ENCODE measurements around the gene KRABD2.

GRCh38 chr17:8369944-8370343 is 6.6 kb downstream of the KRABD2 start:
- TF ChIP-seq CTCF (IDR thresholded peaks at IDR 0.05) = no peak
- no peak for TF ChIP-seq POLR2A (IDR thresholded peaks at IDR 0.05; ENCODE audit: low read depth)
- no peak for TF ChIP-seq POLR2AphosphoS5 (IDR thresholded peaks at IDR 0.05)
- TF ChIP-seq EP300 (IDR thresholded peaks at IDR 0.05) = no peak
